HG02938 (cell line): ENCODE data around the gene GNG14.
"Not testable (repeated sequence)": the region's sequence is repeated elsewhere in the genome, so short reads cannot be mapped to it uniquely, and the experiment has no call there.

Source experiments
- ATAC-seq: cut with Tn5 transposase; IDR thresholded peaks from one replicate; pipeline ENCODE4 v1.9.1; 2021; ENCODE audit warnings: mild to moderate bottlenecking, moderate library complexity; ENCODE audit not compliant: unreplicated experiment

GNG14 gene

GRCh38 chr19:12695096-12695495 lies 7.3 kb downstream of the GNG14 start:
- ATAC-seq: no peak

DNA sequence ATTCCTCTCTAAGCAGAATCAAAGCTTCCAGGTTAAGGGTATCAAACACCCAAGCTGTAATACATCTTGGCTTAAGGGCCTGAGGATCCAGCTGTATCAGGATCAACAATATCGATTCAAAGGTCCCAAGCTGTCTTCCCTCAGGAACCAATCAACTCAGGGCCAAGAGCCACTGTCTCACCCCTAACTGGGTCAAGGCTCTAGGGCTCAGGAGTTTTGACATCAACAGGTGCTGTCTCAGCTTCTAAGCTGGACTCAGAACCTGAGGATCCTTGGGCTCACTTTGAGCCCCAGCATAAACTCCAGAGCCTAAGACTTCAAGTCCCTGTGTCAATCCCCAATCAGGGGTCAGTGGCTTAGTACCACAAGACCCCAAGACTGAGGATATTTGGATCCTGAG lies 7.7 kb downstream of the GNG14 start:
- ATAC-seq: no peak

GRCh38 chr19:12695997-12696365 lies 8.2 kb downstream of the GNG14 start:
- ATAC-seq: peak; percentile 20

DNA sequence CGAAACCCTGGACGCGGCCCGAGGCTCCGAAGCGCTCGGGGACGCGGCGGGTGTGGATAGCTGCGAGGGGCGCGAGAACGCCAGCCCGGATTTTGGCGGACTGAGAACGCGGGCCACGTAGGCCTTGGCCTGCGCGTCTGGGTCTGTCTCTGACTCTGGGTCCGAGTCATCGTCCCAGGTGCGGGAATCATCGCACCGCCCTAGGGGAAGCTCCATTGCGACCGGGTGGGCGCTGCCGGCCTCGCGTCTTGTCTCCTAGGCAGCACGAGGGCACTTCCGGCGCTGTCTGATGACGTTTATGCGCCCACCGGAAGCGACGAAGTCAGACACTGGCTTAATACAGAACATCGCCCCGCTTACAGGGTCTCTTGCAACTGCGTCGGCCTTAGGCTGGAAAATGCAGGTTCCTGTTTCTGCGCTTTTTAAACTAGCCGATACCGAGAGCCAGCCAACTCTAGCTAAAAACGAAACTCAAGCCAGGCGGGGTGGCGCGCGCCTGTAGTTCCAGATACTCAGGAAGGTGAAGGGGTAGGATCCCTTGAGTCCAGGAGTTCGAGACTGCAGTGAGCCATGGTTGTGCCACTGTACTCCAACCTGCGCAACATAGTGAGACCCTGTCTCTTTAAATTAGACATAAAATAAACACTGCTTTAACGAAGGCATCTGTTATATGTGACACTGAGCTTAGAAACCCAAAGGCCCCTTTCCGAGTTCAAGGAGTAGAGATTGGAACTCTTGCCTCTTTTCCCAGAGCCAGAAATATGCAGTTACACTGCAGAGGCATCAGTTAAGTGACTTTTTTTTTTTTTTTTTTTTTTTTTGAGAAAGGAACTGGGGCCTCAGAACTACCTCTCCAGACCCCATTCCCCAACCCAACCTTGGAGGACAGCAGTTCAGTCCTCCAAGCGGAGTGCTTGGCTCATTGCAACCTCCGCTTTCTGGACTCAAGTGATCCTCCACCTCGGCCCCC lies 8.9 kb downstream of the GNG14 start, which contains the start of gene FBXW9:
Gene FBXW9 (minus strand): TSS at position 266 of the 970 bp plus-strand sequence. CDS start 50 bp downstream, at position 216.
- ATAC-seq: peak; percentile 64

DNA sequence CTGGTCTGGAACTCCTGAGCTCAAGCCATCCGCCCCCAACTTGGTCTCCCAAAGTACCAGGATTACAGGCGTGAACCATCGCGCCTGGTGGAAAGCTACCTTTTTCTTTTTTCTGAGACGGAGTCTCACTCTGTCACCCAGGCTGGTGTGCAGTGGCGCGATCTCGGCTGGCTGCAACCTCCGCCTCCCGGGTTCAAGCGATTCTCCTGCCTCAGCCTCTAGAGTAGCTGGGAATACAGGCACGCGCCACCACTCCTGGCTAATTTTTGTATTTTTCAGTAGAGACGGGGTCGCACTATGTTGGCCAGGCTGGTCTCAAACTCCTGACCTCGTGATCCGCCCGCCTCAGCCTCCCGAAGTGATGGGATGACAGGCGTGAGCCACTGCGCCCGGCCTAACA lies 9.6 kb downstream of the GNG14 start:
- ATAC-seq: not testable (repeated sequence)

- no peak for ATAC-seq
Measured at GRCh38 chr19:12698138-12698537, 10.3 kb downstream of the GNG14 start.

GRCh38 chr19:12701596-12702282 lies 13.9 kb downstream of the GNG14 start:
- no peak for ATAC-seq

- ATAC-seq: no peak
Measured at GRCh38 chr19:12703046-12703445, 15.2 kb downstream of the GNG14 start.

DNA sequence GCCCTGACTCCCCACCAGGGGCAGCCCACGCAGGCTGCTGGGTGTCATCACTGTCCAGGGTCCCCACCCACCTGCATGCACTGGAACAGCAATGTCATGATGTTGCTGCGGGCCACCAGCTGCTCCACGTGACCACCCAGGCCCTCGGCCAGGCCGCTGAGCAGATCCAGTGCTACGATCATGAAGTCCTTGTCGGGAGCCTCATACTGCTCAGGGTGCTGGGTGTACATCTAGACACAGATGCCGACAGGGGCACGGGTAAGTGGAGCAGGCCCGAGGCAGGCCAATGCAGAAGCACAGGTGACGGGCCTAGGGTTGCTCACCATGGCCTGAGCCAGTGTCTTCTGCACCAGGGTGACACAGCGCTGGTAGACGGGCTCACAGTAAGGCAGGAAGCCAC lies 17.4 kb downstream of the GNG14 start:
- no peak for ATAC-seq

GRCh38 chr19:12705654-12706331 lies 18.0 kb downstream of the GNG14 start:
- no peak for ATAC-seq

DNA sequence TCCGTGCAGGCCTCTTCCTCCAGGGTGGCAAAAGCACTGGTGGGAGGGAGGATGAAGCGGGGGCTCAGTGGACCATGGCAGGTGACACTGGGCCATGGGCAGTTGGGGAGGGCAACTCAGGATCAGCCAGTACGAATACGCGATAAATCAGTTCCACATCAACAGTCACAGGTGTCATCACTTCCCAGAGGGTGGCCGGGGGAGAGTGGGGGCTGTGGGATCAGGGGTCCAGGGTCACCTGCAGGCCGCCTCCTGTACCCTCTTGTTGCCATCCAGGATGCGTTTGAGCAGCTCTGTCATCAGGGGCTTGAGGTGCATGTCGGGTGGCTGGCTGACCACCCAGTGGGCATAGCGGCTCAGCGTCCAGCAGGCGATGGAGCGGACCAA lies 18.5 kb downstream of the GNG14 start:
- no peak for ATAC-seq

DNA sequence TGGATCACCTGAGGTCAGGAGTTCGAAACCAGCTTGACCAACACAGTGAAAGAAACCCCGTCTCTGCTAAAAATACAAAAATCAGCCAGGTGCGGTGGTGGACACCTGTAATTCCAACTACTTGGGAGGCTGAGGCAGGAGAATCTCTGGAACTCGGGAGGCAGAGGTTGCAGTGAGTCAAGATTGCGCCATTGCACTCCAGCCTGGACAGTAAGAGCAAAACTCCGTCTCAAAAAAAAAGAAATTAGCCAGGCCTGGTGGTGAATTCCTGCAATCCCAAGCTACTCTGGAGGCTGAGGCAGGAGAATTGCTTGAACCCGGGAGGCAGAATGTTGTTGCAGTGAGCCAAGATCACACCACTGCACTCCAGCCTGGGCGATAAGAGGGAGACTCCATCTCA lies 20.8 kb downstream of the GNG14 start:
- ATAC-seq: no peak

- ATAC-seq: no peak
Measured at GRCh38 chr19:12711187-12711586, 23.4 kb downstream of the GNG14 start.

DNA sequence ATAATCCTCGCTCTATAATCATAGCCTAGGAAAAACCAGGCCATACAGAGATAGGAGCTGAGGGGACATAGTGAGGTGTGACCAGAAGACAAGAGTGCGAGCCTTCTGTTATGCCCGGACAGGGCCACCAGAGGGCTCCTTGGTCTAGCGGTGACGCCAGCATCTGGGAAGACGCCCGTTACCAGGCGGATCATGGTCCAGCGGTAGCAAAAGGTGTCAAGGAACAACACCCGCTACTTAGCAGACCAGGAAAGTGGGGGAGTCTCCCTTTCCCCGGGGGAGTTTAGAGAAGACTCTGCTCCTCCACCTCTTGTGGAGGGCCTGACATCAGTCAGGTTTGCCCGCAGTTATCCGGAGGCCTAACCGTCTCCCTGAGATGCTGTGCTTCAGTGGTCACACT lies 24.3 kb downstream of the GNG14 start:
- not testable (repeated sequence) for ATAC-seq

- ATAC-seq: not testable (repeated sequence)
Measured at GRCh38 chr19:12713304-12713703, 25.5 kb downstream of the GNG14 start.

DNA sequence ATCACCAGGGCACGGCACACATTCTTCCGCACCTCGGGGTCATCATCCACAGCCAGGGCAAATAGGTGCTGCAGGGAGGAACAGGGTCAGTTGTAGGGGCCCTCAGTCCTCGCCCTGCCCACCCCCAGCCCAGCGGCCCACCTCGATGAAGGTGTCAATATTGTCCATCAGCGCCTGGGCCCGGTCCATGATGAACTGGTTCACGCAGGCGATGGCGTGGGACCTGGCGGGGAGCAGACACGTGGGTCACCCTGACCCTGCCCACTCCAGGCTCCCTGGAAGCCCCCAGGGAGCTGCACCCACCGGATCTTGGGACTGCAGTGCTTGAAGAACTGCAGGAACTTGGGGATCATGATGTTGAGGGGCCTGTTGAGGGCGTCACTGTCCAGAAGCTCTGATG lies 27.3 kb downstream of the GNG14 start:
- no peak for ATAC-seq

GRCh38 chr19:12715929-12716328 lies 28.1 kb downstream of the GNG14 start:
- no peak for ATAC-seq

DNA sequence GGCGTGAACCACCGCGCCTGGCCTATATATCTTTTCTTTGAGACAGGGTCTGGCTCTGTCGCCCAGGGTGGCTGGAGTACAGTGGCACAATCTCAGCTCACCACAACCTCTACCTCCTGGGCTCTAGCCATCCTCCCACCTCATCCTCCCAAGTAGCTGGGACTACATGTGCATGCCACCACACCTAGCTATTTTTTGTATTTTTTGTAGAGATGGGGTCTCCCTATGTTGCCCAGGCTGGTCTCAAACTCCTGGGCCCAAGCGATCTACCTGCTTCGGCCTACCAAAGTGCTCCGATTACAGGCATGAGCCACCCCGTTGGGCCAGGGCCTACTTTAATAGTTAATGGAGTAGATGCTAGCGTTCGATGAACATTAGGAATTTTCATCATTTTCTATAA lies 32.5 kb downstream of the GNG14 start:
- no peak for ATAC-seq

- no peak for ATAC-seq
Measured at GRCh38 chr19:12720851-12721655, 33.3 kb downstream of the GNG14 start.

GRCh38 chr19:12721656-12722565 lies 34.1 kb downstream of the GNG14 start:
- ATAC-seq: no peak
